D341Med (cell line): ENCODE data around the gene AHDC1.

Experiments
- DNase-seq: peaks from one replicate; pipeline ENCODE4 v3.0.0; 2012; ENCODE audit warnings: low spot score

The AHDC1 gene

GRCh38 chr1:27487966-27488884 lies 115.7 kb downstream of the AHDC1 start:
- DNase-seq, result no peak

- no peak for DNase-seq
Observed at GRCh38 chr1:27485363-27485762, 118.6 kb downstream of the AHDC1 start.
